Measurements from ENCODE around the gene SART1.
"Not testable (repeated sequence)": the region's sequence is repeated elsewhere in the genome, so short reads cannot be mapped to it uniquely, and the experiment has no call there.

DNA sequence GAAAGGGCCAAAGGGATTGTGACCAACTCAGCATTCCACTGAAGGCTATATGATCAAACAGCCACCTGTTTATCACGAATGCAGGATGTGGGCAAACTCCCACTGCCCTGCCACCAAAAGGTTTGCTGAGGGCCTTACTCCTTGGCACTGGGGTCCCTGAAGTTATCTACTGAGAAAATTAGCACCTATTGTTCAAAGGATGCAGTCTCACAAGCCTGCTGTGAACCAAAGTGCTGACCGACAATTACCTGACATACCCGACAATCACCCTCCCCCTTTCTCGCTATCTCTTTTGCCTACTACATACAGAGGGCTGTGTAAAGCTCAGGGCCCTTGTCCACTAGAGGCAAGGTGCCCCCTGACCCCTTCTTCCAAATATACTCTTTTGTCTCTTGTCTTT lies 48.5 kb downstream of the SART1 start:
- TF ChIP-seq, protein P1, sequence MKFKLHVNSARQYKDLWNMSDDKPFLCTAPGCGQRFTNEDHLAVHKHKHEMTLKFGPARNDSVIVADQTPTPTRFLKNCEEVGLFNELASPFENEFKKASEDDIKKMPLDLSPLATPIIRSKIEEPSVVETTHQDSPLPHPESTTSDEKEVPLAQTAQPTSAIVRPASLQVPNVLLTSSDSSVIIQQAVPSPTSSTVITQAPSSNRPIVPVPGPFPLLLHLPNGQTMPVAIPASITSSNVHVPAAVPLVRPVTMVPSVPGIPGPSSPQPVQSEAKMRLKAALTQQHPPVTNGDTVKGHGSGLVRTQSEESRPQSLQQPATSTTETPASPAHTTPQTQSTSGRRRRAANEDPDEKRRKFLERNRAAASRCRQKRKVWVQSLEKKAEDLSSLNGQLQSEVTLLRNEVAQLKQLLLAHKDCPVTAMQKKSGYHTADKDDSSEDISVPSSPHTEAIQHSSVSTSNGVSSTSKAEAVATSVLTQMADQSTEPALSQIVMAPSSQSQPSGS (IDR thresholded peaks at IDR 0.05; ENCODE audit: low read length) = not testable (repeated sequence)
- not testable (repeated sequence) for TF ChIP-seq CBX5 (IDR thresholded peaks at IDR 0.05; ENCODE audit: low read depth); HDAC6 (IDR thresholded peaks at IDR 0.05; ENCODE audit: unreplicated experiment); BHLHE40 (IDR thresholded peaks at IDR 0.05; ENCODE audit: borderline replicate concordance in 1 of 2, low read depth in 2 of 2, low read length in 1 of 2); EP300 (IDR thresholded peaks at IDR 0.05; ENCODE audit: borderline replicate concordance in 1 of 2, control insufficient read depth in 1 of 2, low read depth in 2 of 2, low read length in 2 of 2); NFYA (IDR thresholded peaks at IDR 0.05; ENCODE audit: borderline replicate concordance, low read depth, low read length); NFXL1 (IDR thresholded peaks at IDR 0.05; ENCODE audit: borderline replicate concordance); POLR2AphosphoS5 (IDR thresholded peaks at IDR 0.05; ENCODE audit: low read length)
- TF ChIP-seq, protein P2, sequence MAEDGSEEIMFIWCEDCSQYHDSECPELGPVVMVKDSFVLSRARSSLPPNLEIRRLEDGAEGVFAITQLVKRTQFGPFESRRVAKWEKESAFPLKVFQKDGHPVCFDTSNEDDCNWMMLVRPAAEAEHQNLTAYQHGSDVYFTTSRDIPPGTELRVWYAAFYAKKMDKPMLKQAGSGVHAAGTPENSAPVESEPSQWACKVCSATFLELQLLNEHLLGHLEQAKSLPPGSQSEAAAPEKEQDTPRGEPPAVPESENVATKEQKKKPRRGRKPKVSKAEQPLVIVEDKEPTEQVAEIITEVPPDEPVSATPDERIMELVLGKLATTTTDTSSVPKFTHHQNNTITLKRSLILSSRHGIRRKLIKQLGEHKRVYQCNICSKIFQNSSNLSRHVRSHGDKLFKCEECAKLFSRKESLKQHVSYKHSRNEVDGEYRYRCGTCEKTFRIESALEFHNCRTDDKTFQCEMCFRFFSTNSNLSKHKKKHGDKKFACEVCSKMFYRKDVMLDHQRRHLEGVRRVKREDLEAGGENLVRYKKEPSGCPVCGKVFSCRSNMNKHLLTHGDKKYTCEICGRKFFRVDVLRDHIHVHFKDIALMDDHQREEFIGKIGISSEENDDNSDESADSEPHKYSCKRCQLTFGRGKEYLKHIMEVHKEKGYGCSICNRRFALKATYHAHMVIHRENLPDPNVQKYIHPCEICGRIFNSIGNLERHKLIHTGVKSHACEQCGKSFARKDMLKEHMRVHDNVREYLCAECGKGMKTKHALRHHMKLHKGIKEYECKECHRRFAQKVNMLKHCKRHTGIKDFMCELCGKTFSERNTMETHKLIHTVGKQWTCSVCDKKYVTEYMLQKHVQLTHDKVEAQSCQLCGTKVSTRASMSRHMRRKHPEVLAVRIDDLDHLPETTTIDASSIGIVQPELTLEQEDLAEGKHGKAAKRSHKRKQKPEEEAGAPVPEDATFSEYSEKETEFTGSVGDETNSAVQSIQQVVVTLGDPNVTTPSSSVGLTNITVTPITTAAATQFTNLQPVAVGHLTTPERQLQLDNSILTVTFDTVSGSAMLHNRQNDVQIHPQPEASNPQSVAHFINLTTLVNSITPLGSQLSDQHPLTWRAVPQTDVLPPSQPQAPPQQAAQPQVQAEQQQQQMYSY (CRISPR knock-in tag; IDR thresholded peaks at IDR 0.05) = not testable (repeated sequence)
- TF ChIP-seq, protein P3, sequence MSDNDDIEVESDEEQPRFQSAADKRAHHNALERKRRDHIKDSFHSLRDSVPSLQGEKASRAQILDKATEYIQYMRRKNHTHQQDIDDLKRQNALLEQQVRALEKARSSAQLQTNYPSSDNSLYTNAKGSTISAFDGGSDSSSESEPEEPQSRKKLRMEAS (IDR thresholded peaks at IDR 0.05; ENCODE audit: low read depth, low read length) = not testable (repeated sequence)
- TF ChIP-seq, protein P4, sequence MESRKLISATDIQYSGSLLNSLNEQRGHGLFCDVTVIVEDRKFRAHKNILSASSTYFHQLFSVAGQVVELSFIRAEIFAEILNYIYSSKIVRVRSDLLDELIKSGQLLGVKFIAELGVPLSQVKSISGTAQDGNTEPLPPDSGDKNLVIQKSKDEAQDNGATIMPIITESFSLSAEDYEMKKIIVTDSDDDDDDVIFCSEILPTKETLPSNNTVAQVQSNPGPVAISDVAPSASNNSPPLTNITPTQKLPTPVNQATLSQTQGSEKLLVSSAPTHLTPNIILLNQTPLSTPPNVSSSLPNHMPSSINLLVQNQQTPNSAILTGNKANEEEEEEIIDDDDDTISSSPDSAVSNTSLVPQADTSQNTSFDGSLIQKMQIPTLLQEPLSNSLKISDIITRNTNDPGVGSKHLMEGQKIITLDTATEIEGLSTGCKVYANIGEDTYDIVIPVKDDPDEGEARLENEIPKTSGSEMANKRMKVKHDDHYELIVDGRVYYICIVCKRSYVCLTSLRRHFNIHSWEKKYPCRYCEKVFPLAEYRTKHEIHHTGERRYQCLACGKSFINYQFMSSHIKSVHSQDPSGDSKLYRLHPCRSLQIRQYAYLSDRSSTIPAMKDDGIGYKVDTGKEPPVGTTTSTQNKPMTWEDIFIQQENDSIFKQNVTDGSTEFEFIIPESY (IDR thresholded peaks at IDR 0.05) = not testable (repeated sequence)
- TF ChIP-seq, protein P5, sequence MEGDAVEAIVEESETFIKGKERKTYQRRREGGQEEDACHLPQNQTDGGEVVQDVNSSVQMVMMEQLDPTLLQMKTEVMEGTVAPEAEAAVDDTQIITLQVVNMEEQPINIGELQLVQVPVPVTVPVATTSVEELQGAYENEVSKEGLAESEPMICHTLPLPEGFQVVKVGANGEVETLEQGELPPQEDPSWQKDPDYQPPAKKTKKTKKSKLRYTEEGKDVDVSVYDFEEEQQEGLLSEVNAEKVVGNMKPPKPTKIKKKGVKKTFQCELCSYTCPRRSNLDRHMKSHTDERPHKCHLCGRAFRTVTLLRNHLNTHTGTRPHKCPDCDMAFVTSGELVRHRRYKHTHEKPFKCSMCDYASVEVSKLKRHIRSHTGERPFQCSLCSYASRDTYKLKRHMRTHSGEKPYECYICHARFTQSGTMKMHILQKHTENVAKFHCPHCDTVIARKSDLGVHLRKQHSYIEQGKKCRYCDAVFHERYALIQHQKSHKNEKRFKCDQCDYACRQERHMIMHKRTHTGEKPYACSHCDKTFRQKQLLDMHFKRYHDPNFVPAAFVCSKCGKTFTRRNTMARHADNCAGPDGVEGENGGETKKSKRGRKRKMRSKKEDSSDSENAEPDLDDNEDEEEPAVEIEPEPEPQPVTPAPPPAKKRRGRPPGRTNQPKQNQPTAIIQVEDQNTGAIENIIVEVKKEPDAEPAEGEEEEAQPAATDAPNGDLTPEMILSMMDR (IDR thresholded peaks at IDR 0.05 in 2 of 3, conservative IDR thresholded peaks at IDR 0.05 in 1 of 3; ENCODE audit: control insufficient read depth in 2 of 3, extremely low read depth in 1 of 3, insufficient read depth in 1 of 3, low read depth in 3 of 3, low read length in 3 of 3) = not testable (repeated sequence)
- TF ChIP-seq, protein P6, sequence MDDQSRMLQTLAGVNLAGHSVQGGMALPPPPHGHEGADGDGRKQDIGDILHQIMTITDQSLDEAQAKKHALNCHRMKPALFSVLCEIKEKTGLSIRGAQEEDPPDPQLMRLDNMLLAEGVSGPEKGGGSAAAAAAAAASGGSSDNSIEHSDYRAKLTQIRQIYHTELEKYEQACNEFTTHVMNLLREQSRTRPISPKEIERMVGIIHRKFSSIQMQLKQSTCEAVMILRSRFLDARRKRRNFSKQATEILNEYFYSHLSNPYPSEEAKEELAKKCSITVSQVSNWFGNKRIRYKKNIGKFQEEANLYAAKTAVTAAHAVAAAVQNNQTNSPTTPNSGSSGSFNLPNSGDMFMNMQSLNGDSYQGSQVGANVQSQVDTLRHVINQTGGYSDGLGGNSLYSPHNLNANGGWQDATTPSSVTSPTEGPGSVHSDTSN (IDR thresholded peaks at IDR 0.05; ENCODE audit: insufficient replicate concordance, low read depth, low read length) = not testable (repeated sequence)

Data from GM12878 (cell line).